Skeletal muscle satellite cell (primary cell): ENCODE measurements around the gene TLCD4. TPM values are rescaled to one million over a fixed set of nuclear protein-coding genes. Genes with fewer than 3 reads are reported as not detected.

Source experiments
- H3K27me3 ChIP-seq: 2 replicates; pipeline ENCODE4 v1.7.0; 2013; ENCODE audit warnings: low read length; ENCODE audit not compliant: control insufficient read depth, insufficient read depth
- H3K36me3 ChIP-seq: 2 replicates; pipeline ENCODE4 v1.7.0; 2013; ENCODE audit warnings: mild to moderate bottlenecking, control low read depth, low read length; ENCODE audit not compliant: insufficient read depth
- H3K4me1 ChIP-seq: 2 replicates; pipeline ENCODE4 v1.7.0; 2013; ENCODE audit warnings: low read length; ENCODE audit not compliant: control insufficient read depth, insufficient read depth
- H3K4me2 ChIP-seq: 2 replicates; pipeline ENCODE4 v1.7.0; 2013; ENCODE audit warnings: mild to moderate bottlenecking, low read length
- H3K4me3 ChIP-seq: 2 replicates; pipeline ENCODE4 v1.7.0; 2013; ENCODE audit warnings: low read length
- H3K9ac ChIP-seq: 2 replicates; pipeline ENCODE4 v1.7.0; 2013; ENCODE audit warnings: mild to moderate bottlenecking, low read depth, low read length, moderate library complexity
- H3K9me3 ChIP-seq: replicated peaks from 2 replicates; pipeline ENCODE4 v1.7.0; 2013; ENCODE audit warnings: mild to moderate bottlenecking, control low read depth, low read length
- total RNA-seq: library from RNA; depleted of rRNA; stranded (reverse); fragments of >200 nt; gene quantifications from 2 replicates; pipeline ENCODE4 v1.2.3, GENCODE V29; 2012; rRNA removed

The TLCD4 gene, protein sequence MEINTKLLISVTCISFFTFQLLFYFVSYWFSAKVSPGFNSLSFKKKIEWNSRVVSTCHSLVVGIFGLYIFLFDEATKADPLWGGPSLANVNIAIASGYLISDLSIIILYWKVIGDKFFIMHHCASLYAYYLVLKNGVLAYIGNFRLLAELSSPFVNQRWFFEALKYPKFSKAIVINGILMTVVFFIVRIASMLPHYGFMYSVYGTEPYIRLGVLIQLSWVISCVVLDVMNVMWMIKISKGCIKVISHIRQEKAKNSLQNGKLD
- 0.22 and 0.25 TPM in 2 replicates for total RNA-seq

DNA sequence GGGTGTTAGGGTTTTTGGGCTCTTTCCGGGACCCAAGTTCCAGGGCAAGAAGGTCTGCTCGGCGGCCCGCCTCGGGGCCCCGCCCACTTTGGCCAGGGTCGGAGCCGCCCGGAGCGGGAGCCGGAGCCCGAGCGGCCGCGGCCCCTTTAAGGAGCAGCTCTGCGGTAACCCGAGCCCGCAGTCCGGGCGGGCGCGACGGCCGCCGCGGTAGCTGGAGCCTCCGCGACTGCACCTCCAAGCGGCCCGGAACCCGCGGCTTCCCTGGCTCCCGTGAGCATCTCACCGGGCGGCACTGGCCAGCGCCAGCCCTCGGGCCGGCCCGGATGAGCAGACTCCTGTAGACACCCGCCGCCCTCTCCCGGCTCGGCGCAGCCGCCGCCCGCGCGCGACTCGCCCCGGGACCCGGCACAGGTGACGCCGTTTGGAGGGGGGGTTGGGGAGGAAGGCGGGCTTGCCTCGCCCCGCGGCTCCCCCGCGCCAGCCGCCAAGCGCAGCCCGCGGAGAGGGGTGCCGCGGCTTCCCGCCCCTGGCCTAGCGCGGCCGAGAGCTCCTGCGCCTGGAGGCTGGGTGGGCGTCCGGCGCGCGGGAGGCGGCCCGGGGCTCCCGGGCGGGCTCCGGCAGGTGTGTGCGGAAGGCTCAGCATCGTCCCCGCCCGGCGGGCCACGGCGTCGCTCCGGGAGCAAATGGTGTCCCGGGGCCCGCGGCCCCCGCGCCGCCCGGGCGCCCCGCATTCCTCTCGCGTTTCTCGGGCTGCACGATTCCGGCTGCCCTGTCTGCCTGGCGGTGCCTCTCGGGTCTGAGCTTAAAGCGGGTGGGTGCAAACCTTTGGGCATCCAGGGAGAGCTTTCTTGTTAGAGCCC is at the start of gene TLCD4:
TLCD4 (plus strand) TSS at position 149 of the 860 bp plus-strand sequence. CDS start 26,547 bp downstream, outside the sequence.
- H3K27me3 ChIP-seq: peaks cover 53% of the 10 kb centered on the region
- peak within 1 kb of the TSS; percentile 46 for H3K9ac ChIP-seq
- peak within 1 kb of the TSS; percentile 75 for H3K4me3 ChIP-seq

GRCh38 chr1:95067568-95067967 is 49.6 kb upstream of the TLCD4 start:
- Histone ChIP-seq H3K4me1 (peaks cover 9% of the 10 kb centered on the region), H3K27me3 (no peaks in the 10 kb centered on the region), H3K9me3 (no peaks in the 10 kb centered on the region), H3K4me2 (no peak overlapping the region), H3K4me3 (no peak overlapping the region), H3K9ac (no peak overlapping the region), H3K36me3 (no peaks in the 10 kb centered on the region)

More for the DNA sequence above, at the start of gene TLCD4:
- peak within 1 kb of the TSS; percentile 98 for H3K4me2 ChIP-seq
- H3K4me1 ChIP-seq: peaks cover 7% of the 10 kb centered on the region
- H3K9me3 ChIP-seq: no peaks in the 10 kb centered on the region
- H3K36me3 ChIP-seq: no peaks in the 10 kb centered on the region

- Histone ChIP-seq H3K9ac (no peak overlapping the region), H3K9me3 (no peaks in the 10 kb centered on the region), H3K4me1 (peaks cover 9% of the 10 kb centered on the region), H3K27me3 (no peaks in the 10 kb centered on the region), H3K4me3 (no peak overlapping the region), H3K36me3 (no peaks in the 10 kb centered on the region), H3K4me2 (no peak overlapping the region)
Measured at GRCh38 chr1:95068956-95069709, 48.0 kb upstream of the TLCD4 start.

DNA sequence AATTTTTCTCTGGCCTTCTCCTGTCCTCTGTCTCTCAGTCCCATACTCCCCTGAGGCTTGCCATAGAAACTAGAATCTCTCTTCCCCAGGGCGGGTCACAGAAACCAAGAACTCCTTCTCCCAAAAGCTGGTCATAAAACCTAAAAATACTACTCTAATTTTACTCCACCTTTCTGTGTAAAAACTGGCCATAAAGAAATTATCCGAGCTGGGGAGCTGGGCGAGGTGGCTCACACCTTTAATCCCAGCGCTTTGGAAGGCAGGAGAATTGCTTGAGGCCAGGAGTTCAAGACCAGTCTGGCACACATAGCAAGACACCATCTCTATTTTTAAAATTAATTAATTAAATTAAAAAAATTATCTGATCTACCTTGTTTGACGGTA is 47.5 kb upstream of the TLCD4 start:
- H3K4me1 ChIP-seq: peaks cover 9% of the 10 kb centered on the region
- H3K4me3 ChIP-seq: no peak overlapping the region
- H3K9ac ChIP-seq: no peak overlapping the region
- H3K9me3 ChIP-seq: no peaks in the 10 kb centered on the region
- H3K36me3 ChIP-seq: no peaks in the 10 kb centered on the region
- no peak overlapping the region for H3K4me2 ChIP-seq
- H3K27me3 ChIP-seq: no peaks in the 10 kb centered on the region

GRCh38 chr1:95071539-95071938 is 45.6 kb upstream of the TLCD4 start:
- H3K27me3 ChIP-seq: no peaks in the 10 kb centered on the region
- H3K4me1 ChIP-seq: peaks cover 9% of the 10 kb centered on the region
- peak overlapping the region; percentile 82 for H3K4me3 ChIP-seq
- H3K36me3 ChIP-seq: no peaks in the 10 kb centered on the region
- no peaks in the 10 kb centered on the region for H3K9me3 ChIP-seq
- peak overlapping the region; percentile 87 for H3K9ac ChIP-seq
- H3K4me2 ChIP-seq: peak overlapping the region; percentile 86

DNA sequence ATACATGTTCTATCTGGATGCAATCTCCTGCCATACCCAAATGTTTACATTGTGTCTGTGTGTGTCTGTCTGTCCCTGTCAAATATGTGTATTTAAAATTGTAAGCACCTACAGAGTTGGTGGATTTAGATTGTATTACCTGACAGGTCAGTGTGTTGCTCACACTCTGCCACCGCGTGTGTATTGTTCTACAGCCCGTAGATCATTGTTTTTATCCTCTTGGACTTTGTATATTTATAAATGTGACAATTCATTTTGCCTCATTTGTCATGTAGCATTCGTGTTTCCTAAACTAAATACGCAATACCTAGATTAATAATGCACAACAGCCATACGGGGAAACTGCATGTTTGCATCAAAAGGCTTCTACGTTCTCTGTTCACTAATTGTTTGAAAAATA is 45.0 kb upstream of the TLCD4 start:
- Histone ChIP-seq H3K4me2 (peak overlapping the region; percentile 86), H3K4me3 (peak overlapping the region; percentile 82), H3K36me3 (no peaks in the 10 kb centered on the region), H3K9ac (peak overlapping the region; percentile 87), H3K4me1 (peaks cover 9% of the 10 kb centered on the region), H3K9me3 (no peaks in the 10 kb centered on the region), H3K27me3 (no peaks in the 10 kb centered on the region)

- H3K9ac ChIP-seq: peak within 1 kb of the TSS; percentile 87
- H3K4me1 ChIP-seq: peaks cover 9% of the 10 kb centered on the region
- no peaks in the 10 kb centered on the region for H3K9me3 ChIP-seq
- no peaks in the 10 kb centered on the region for H3K27me3 ChIP-seq
- peak within 1 kb of the TSS; percentile 82 for H3K4me3 ChIP-seq
- H3K4me2 ChIP-seq: peak within 1 kb of the TSS; percentile 86
- H3K36me3 ChIP-seq: no peaks in the 10 kb centered on the region
Measured at GRCh38 chr1:95072532-95073419, 44.4 kb upstream of the TLCD4 start, which contains the start of gene ALG14. TSS of gene ALG14 (minus strand) at chr1:95072951. CDS start at chr1:95072898, 53 bp downstream.

GRCh38 chr1:95073446-95073845 is 43.7 kb upstream of the TLCD4 start:
- H3K4me2 ChIP-seq: peak overlapping the region; percentile 86
- peaks cover 7% of the 10 kb centered on the region for H3K27me3 ChIP-seq
- H3K9ac ChIP-seq: peak overlapping the region; percentile 87
- peaks cover 9% of the 10 kb centered on the region for H3K4me1 ChIP-seq
- H3K4me3 ChIP-seq: peak overlapping the region; percentile 82
- H3K9me3 ChIP-seq: no peaks in the 10 kb centered on the region
- no peaks in the 10 kb centered on the region for H3K36me3 ChIP-seq

DNA sequence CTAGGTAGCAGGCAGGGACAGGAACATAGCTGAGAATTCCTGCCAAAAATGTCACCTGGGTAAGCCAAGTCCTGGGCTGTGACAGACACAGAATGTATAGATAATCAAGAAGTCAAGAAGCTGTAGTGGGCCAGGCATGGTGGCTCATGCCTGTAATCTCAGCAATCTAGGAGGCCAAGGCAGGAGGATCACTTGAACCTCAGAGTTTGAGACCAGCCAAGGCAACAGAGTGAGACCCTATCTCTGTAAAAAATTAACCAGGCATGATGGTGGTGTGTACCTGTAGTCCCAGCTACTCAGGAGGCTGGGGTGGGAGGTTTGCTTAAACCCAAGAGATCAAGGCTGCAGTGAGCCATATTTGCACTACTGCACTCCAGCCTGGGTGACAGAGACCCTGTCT is 41.1 kb upstream of the TLCD4 start:
- Histone ChIP-seq H3K4me2 (no peak overlapping the region), H3K27me3 (peaks cover 30% of the 10 kb centered on the region), H3K4me3 (no peak overlapping the region), H3K9ac (no peak overlapping the region), H3K36me3 (no peaks in the 10 kb centered on the region), H3K9me3 (no peaks in the 10 kb centered on the region), H3K4me1 (peaks cover 9% of the 10 kb centered on the region)

DNA sequence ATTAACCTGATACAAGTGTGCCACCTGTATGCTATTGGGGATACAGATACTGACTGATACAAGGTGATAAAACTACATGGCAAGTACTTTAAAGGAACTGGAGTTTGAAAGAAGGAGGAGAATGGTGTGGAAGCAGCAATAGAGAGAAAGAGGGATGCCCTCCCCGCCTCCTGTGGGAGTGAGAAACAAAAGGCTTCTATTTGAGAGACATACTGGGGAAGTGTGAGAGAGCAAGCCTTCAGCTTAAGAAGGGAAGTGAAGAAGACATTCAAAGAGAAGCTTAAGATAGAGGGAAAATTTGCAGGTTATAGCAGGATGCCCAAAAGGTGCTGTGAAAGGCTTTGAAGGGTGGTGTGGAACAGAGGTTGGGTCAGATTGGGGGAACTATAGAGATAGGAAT is 36.7 kb upstream of the TLCD4 start:
- H3K9me3 ChIP-seq: no peaks in the 10 kb centered on the region
- H3K4me3 ChIP-seq: no peak overlapping the region
- H3K36me3 ChIP-seq: no peaks in the 10 kb centered on the region
- H3K4me2 ChIP-seq: no peak overlapping the region
- H3K9ac ChIP-seq: no peak overlapping the region
- H3K4me1 ChIP-seq: no peaks in the 10 kb centered on the region
- peaks cover 32% of the 10 kb centered on the region for H3K27me3 ChIP-seq
